Activated T-helper 1 cell treated with anti-CD3 and anti-CD28 coated beads, Interleukin-12 subunit alpha, Interleukin-12 subunit beta, Interleukin-2, Interleukin-4 antibody, amounts not matched to agents 30 ng/mL and 10 ng/mL and 1 ng/mL, durations not matched to agents 14 hours and 24 hours and 36 hours (primary cell): Measurements from ENCODE around the gene C4BPB. TPM values are rescaled to one million over a fixed set of nuclear protein-coding genes. Genes with fewer than 3 reads are reported as not detected.

Experiments used
- DNase-seq: peaks from one replicate; pipeline ENCODE4 v3.0.0; 2021; ENCODE audit warnings: low spot score
- H3K27ac Mint-ChIP-seq: one replicate; pipeline ENCODE4 v1.8.0; 2021; ENCODE audit warnings: mild to moderate bottlenecking, mixed read lengths
- H3K27me3 Mint-ChIP-seq: one replicate; pipeline ENCODE4 v1.8.0; 2022; ENCODE audit warnings: mild to moderate bottlenecking, moderate library complexity, mixed read lengths; ENCODE audit not compliant: insufficient read depth
- H3K36me3 Mint-ChIP-seq: one replicate; pipeline ENCODE4 v1.8.0; 2021; ENCODE audit warnings: low read depth, mixed read lengths
- H3K4me1 Mint-ChIP-seq: one replicate; pipeline ENCODE4 v1.8.0; 2021; ENCODE audit warnings: low read depth, mixed read lengths
- H3K4me3 Mint-ChIP-seq: one replicate; pipeline ENCODE4 v1.8.0; 2021; ENCODE audit warnings: mild to moderate bottlenecking, moderate library complexity, mixed read lengths
- H3K9me3 Mint-ChIP-seq: one replicate; pipeline ENCODE4 v1.8.0; 2021; ENCODE audit warnings: mixed read lengths
- intact Hi-C: fragments of 100-400 bp; cut with micrococcal nuclease; formaldehyde crosslinking; loops from one replicate; pipeline ENCODE4 v1.15.1; 2024
- total RNA-seq: library from RNA; stranded (reverse); gene quantifications from 2 replicates; pipeline ENCODE4 v1.2.3, GENCODE V29; 2022

The C4BPB gene
- total RNA-seq, 1 donor from 2014 or later, result 2.3 TPM

DNA sequence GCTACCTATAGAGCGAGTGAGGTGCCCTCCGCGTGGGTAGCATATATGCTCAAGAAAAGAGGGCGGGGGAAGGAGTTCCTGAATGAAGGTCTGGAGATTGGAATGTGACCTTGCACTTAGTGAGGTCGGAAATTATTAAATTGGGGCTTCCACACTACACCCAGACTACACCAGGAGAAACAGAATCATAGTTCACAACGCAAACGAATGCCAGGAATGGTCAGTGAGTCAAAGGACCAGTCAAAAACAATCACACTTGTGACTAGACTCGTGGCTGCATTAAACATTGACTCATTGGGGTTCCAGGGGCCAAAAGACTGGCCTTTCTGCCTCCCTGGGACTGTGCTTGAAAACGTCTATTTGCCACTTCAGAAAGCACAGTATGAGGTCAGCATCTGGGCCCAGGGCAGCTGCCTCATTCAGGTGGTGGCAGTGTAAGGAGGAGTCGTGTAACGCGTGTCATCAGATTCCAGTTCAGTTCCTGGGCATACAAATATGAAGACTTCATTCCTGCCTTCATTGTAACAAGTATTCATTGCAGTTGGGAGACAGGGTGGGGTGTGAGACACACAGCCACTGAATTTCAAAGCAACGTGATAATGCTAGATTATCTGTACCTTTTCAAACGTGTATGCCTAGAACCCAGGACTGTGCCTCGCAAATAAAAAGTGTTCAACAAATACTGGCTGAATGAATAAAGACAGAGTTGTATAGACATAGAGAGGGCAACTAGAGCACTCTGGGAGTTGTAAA lies 37.3 kb upstream of the C4BPB start, which contains the start of gene YOD1:
Gene YOD1 (minus strand): TSS at position 18 of the 753 bp plus-strand sequence. CDS start 178 bp downstream, outside the sequence.
- Mint-ChIP-seq H3K27ac (peak within 1 kb of the TSS; percentile 98), H3K9me3 (no peaks in the 10 kb centered on the region), H3K4me3 (peak within 1 kb of the TSS; percentile 100), H3K27me3 (peaks cover 5% of the 10 kb centered on the region), H3K36me3 (peaks cover 28% of the 10 kb centered on the region), H3K4me1 (peaks cover 71% of the 10 kb centered on the region)
- intact Hi-C loops, result loop anchor here (5.0 to 10.0 kb wide), 4 partner anchors 286 to 701 kb away; partner anchors contain the start of genes CD46 and DYRK3
- no peak for DNase-seq

DNA sequence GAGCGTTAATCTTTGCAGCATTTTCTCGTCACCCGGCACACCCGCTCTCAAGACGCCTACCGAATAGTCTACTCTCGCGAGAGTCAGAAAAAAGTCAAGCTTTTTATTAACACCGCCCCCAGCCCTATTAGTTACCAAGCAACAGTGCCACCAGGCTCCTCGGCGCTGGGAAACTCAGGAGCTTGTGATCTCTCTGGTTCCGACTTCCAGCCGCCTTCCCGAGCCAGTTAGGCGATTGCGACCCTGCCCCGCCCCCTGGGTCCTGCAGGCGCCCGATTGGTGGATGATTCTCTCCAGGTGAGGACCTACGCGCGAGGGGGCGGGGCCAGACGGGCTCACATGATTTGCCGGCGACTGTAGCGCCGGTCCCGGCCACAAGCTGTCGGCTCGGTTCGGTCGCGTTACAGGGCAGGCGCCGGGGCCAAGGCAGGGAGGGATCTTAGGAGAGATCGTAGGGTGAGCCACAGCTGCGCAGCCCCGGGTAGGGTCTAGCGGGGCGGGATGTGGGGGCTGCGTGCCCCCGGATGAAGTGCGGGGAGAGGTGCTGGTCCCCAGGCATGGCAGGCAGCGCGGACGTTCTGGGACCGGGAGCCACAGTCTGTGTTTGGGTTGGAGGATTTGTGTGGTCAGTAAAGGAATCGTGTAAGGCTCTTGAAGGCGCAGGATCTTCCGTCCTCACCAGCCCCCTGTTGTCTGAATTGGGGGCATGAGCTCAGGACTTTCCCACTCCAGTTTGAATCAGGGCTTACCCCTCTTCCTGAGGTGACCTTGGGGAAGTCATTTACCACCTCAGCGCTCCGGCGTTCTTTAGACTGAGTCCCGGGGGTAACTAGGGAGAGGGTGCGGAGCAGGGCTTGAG lies 35.5 kb upstream of the C4BPB start, which contains the start of gene PFKFB2:
Gene PFKFB2 (plus strand): TSS at position 365 of the 859 bp plus-strand sequence. CDS start 1,443 bp downstream, outside the sequence.
- H3K27ac Mint-ChIP-seq, result peak within 1 kb of the TSS; percentile 82
- H3K27me3 Mint-ChIP-seq, result peaks cover 5% of the 10 kb centered on the region
- peaks cover 53% of the 10 kb centered on the region for H3K4me1 Mint-ChIP-seq
- no peaks in the 10 kb centered on the region for H3K9me3 Mint-ChIP-seq
- H3K36me3 Mint-ChIP-seq, result peaks cover 13% of the 10 kb centered on the region
- intact Hi-C loops, result loop anchor here (2.0 to 10.0 kb wide), 5 partner anchors 284 to 699 kb away; partner anchors contain the start of genes CD46, CR1L and DYRK3
- H3K4me3 Mint-ChIP-seq, result peak within 1 kb of the TSS; percentile 100
- peak; percentile 90 for DNase-seq

DNA sequence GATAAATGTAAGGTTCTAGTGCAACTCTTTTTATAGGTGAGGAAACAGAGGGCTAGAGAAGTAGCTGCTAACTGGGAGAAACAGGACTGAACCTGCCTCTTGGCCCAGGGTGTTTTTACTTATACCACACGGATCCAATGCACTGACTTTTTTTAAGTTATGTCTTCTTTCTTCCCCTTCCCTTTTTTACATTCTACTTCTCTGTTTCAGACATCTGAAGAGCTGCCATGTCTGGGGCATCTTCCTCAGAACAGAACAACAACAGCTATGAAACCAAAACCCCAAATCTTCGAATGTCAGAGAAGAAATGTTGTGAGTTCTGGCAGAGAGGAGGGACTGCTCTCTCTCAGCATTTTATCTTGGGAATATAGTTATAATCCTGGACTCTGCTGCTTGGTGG lies 34.2 kb upstream of the C4BPB start:
- H3K27ac Mint-ChIP-seq, result no peak overlapping the region
- H3K9me3 Mint-ChIP-seq, result no peaks in the 10 kb centered on the region
- peaks cover 5% of the 10 kb centered on the region for H3K27me3 Mint-ChIP-seq
- peaks cover 8% of the 10 kb centered on the region for H3K36me3 Mint-ChIP-seq
- intact Hi-C loops, result loop anchor here (5.0 to 10.0 kb wide), 4 partner anchors 283 to 698 kb away; partner anchors contain the start of genes CD46 and DYRK3
- peak overlapping the region; percentile 100 for H3K4me3 Mint-ChIP-seq
- DNase-seq, result no peak
- H3K4me1 Mint-ChIP-seq, result peaks cover 45% of the 10 kb centered on the region

DNA sequence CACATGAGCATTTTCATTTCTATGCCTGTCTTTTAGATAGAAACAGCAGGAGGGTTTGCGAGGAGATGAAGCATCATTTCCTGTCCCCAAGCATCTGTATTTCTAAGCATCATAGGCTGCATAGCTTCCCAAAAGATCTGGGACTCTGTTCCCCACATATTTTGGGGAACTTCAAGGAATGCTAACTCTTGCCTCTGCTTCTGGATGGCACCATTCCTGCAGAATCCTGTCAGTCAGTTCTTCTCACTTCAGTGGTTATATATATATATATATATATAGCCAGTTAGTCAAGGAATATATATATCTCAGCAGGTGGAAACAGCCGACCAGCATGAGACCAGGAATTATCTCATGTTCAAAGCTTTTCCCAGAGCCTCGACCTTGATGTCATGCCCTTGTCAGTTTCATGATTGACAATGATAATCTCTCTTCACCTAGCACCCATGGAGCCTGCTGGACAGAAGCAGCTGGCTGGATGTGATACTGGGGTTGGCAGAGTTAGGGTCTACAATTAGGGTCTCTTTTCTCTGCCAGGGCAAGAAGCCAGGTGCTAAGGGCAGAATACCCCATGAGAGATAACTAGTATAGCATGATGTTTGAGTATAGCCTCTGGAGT lies 33.2 kb upstream of the C4BPB start:
- Mint-ChIP-seq H3K27me3 (peaks cover 5% of the 10 kb centered on the region), H3K36me3 (peaks cover 2% of the 10 kb centered on the region), H3K4me1 (peaks cover 38% of the 10 kb centered on the region), H3K27ac (no peak overlapping the region), H3K9me3 (no peaks in the 10 kb centered on the region), H3K4me3 (peak overlapping the region; percentile 35)
- intact Hi-C loops, result loop anchor here (10.0 kb wide), 2 partner anchors 321 to 421 kb away; partner anchors contain the start of gene DYRK3
- no peak for DNase-seq

DNA sequence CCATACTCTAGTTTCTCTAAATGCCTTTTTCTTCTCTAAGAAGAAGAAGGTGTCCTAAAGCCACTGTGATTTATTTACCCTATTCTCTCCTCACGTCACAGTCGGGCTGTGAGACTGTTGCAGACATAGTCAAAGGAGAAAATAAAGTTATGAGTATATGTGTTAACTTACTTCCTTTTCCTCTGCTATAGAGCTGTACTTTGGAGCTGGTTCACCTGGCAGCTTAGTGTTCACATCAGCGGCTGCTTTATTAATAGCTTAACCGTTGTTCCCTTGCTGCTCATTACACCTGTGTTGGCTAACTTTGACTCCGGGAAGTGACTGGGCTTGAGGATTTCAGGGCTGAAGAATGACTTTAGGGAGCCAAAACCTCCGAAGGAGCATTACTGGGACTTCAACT lies 32.0 kb upstream of the C4BPB start:
- H3K4me1 Mint-ChIP-seq, result peaks cover 29% of the 10 kb centered on the region
- intact Hi-C loops, result loop anchor here (10.0 kb wide), 2 partner anchors 322 to 422 kb away; partner anchors contain the start of gene DYRK3
- no peaks in the 10 kb centered on the region for H3K9me3 Mint-ChIP-seq
- H3K36me3 Mint-ChIP-seq, result peaks cover 2% of the 10 kb centered on the region
- peaks cover 5% of the 10 kb centered on the region for H3K27me3 Mint-ChIP-seq
- no peak overlapping the region for H3K27ac Mint-ChIP-seq
- DNase-seq, result no peak
- H3K4me3 Mint-ChIP-seq, result no peak overlapping the region

DNA sequence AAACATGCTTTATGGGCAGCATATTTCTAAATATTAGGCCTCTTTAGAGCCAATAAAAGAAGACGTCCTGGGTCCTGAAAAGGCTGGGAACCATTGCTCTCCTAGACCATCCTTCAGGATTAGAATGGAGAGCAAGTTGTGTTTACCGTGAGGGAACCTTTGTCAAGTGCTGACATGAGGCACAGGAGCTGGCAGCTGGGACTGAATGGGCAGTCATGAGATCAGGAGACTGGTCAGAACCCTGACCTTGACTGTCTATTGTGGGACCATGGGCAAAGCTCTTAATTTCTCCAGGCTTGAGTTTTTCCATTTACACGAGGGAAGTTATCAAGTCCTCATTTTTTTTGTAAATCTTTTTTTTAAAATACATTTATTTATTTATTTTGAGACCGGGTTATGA lies 30.4 kb upstream of the C4BPB start:
- Mint-ChIP-seq H3K27ac (no peak overlapping the region), H3K9me3 (no peaks in the 10 kb centered on the region), H3K4me3 (no peak overlapping the region), H3K36me3 (peaks cover 9% of the 10 kb centered on the region), H3K27me3 (peaks cover 4% of the 10 kb centered on the region), H3K4me1 (peaks cover 14% of the 10 kb centered on the region)
- DNase-seq, result no peak
- intact Hi-C loops, result loop anchor here (10.0 kb wide), 2 partner anchors 323 to 423 kb away; partner anchors contain the start of gene DYRK3

DNA sequence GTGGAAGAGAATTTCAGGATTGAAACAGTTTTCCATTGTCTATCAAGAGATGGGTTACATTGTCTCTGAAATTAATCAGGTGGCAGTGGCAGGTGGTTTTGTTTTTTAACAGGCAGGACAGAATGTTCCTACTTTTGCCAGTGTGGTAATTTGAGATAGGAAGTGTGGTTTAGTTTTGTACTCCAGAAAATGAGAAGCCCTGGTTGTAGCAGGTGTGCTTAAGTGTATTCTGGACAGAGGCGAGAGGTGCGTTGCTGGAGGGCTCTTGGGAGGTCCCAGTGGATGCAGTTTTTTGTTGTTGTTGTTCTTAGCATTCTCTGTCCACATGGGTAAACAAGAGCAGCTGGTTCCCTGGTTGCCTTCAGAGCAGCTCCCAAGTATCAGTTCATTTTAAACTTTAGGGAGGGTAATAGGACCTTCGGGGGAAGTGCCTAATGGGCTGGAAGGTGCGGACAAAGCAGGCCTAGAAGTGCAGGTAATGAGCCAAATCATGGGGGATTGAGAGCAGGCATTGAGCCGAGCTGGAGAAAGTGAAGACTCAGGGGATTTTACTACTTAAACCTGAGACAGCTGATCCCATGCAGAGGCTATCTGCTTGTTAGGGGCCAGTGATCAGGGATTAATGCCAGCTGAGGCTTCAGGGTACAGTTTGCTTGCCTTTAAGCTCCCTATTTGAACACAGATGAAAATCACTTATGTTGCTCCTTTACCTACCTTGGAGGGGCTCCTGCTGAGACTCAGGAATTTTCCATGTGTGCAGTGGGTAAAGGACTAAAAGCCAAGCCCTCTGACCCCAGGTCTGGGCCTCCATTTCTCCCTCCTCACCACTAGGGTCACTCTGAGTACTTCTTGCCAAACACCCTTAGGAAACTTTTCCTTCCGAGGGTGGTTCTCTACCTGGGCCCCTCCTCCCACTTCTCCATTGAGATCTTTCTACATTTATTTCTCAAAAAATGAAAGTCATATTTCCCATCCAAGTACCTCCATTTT lies 29.5 kb upstream of the C4BPB start:
- intact Hi-C loops, result loop anchor here (10.0 kb wide), 2 partner anchors 324 to 424 kb away; partner anchors contain the start of gene DYRK3
- peaks cover 10% of the 10 kb centered on the region for H3K4me1 Mint-ChIP-seq

DNA sequence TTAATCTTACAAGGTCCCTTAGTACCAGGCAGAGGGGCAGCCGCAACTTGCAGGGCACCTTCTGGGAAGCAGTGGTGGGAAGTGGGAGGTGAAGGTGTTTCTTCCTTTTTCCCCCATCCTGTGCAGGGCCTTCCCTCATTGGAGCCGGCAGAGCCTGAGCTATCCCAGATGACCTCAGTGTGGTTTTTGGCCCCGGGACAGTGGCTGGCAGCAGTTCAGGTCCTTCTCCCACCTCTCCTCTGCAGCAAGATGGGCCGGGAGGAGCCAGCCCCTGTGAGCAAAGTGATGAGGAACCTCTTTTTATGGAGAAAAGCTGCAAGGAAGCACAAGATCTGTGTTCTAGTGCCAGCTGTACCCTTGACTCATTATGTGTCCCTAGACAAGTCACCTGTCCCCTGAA lies 28.8 kb upstream of the C4BPB start:
- Mint-ChIP-seq H3K4me3 (no peak overlapping the region), H3K27me3 (no peaks in the 10 kb centered on the region), H3K27ac (no peak overlapping the region), H3K4me1 (peaks cover 3% of the 10 kb centered on the region), H3K9me3 (no peaks in the 10 kb centered on the region), H3K36me3 (peaks cover 9% of the 10 kb centered on the region)
- intact Hi-C loops, result loop anchor here (10.0 kb wide), 2 partner anchors 325 to 425 kb away; partner anchors contain the start of gene DYRK3
- no peak for DNase-seq

More for the DNA sequence above, 29.5 kb upstream of the C4BPB start:
- H3K4me3 Mint-ChIP-seq, result no peak overlapping the region
- H3K36me3 Mint-ChIP-seq, result peaks cover 9% of the 10 kb centered on the region
- DNase-seq, result no peak
- no peak overlapping the region for H3K27ac Mint-ChIP-seq
- no peaks in the 10 kb centered on the region for H3K9me3 Mint-ChIP-seq
- H3K27me3 Mint-ChIP-seq, result peaks cover 2% of the 10 kb centered on the region

DNA sequence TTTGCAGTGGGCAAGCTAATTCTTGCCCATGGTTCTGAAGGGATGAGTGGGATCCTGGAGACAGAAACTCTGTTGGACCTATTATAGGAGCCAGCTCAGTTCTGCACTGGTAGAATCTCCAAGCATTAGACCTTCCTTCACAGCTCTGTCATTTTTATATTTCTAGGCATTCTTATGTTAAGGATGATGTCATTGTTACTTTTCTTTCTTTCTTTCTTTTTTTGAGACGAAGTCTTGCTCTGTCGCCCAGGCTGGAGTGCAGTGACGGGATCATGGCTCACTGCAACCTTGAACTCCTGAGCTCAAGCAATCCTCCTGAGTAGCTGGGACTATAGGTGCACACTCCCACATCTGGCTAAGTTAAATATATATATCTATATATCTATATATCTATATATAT lies 28.1 kb upstream of the C4BPB start:
- intact Hi-C loops, result no loop called here
- H3K4me1 Mint-ChIP-seq, result no peaks in the 10 kb centered on the region
- DNase-seq, result no peak
- H3K27ac Mint-ChIP-seq, result no peak overlapping the region
- H3K27me3 Mint-ChIP-seq, result no peaks in the 10 kb centered on the region
- H3K4me3 Mint-ChIP-seq, result no peak overlapping the region
- H3K9me3 Mint-ChIP-seq, result no peaks in the 10 kb centered on the region
- H3K36me3 Mint-ChIP-seq, result peaks cover 9% of the 10 kb centered on the region

DNA sequence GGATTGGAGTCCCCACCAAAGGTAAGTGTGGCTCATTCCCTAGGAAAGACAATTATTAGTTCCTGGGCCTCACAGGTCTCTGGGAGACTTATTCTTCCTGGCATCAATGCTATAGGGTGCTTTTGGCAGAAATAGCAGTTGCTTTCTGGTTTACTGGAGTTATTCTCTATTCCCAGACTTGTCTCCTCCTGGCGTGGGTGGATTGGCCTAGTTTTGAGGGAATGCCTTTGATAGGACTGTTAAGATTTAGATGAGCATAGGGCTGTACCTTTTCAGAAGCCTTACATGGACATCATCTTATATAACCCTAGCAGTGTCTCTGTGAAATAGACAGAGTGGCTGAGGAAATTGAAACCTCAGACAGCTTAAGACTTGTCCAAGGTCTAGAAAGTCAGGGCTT lies 26.6 kb upstream of the C4BPB start:
- no peak overlapping the region for H3K4me3 Mint-ChIP-seq

DNA sequence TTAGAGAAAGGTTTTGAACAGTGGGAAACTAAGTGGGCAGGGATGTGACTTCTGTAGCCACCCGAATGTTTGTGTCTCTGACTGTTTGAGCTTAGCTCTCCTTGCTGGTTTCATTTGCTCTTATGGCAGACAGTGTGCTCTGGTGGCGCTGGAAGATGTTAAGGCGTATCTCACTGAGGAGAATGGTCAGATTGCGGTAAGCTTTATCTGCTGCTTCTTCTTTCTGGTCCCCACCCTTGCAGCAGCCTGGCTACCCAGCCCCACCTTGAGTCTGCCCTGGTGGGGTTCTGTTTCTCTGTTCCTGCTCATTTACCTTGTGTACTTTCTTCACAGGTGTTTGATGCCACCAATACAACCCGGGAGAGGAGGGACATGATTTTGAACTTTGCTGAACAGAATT lies 25.6 kb upstream of the C4BPB start:
- Mint-ChIP-seq H3K4me3 (no peak overlapping the region), H3K4me1 (no peaks in the 10 kb centered on the region), H3K27me3 (no peaks in the 10 kb centered on the region), H3K9me3 (no peaks in the 10 kb centered on the region), H3K27ac (no peak overlapping the region), H3K36me3 (peaks cover 9% of the 10 kb centered on the region)
- intact Hi-C loops, result no loop called here
- no peak for DNase-seq

More for the DNA sequence above, 26.6 kb upstream of the C4BPB start:
- Mint-ChIP-seq H3K4me1 (no peaks in the 10 kb centered on the region), H3K9me3 (no peaks in the 10 kb centered on the region), H3K36me3 (peaks cover 9% of the 10 kb centered on the region), H3K27me3 (no peaks in the 10 kb centered on the region), H3K27ac (no peak overlapping the region)
- intact Hi-C loops, result no loop called here
- no peak for DNase-seq
